Tongue (tissue), 2 donors: Measurements from ENCODE around the gene IFITM5. TPM values are rescaled to one million over a fixed set of nuclear protein-coding genes. Genes with fewer than 3 reads are reported as not detected.
"Not testable (repeated sequence)": the region's sequence is repeated elsewhere in the genome, so short reads cannot be mapped to it uniquely, and the experiment has no call there.

ENCODE experiments used
- DNase-seq: peaks from one replicate; pipeline ENCODE4 v3.0.0-alpha.2; 2015
- total RNA-seq: library from RNA; depleted of rRNA; stranded (reverse); fragments of >200 nt; gene quantifications from one replicate; pipeline ENCODE4 v1.2.3, GENCODE V29; 2014

The IFITM5 gene
- total RNA-seq = not detected

- no peak for DNase-seq
These were observed at the start of gene IFITM5 for GRCh38 chr11:299081-299891. TSS of gene IFITM5 (minus strand) at chr11:299526. CDS start at chr11:299490, 36 bp downstream.

DNA sequence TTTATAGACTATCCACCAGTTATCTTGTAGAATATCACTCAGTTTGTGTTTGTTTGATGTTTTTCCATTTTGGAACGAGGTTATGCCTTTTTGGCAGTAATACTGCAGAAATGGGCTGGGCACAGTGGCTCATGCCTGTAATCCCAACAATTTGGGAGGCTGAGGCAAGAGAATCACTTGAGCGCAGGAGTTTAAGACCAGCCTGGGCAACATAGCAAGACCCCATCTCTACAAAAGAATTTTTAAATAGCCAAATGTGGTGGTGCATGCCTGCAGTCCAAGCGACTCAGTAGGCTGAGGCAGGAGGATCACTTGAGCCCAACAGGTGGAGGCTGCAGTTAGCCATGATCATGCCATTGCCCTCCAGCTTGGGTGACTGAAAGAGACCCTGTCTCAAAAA, 47.2 kb upstream of the IFITM5 start:
- no peak for DNase-seq

GRCh38 chr11:344836-345578, 45.7 kb upstream of the IFITM5 start:
- DNase-seq = no peak

- DNase-seq = no peak
These were observed 43.0 kb upstream of the IFITM5 start for GRCh38 chr11:342328-342727.

GRCh38 chr11:340539-341512, 41.5 kb upstream of the IFITM5 start:
- DNase-seq = no peak

- DNase-seq = no peak
These were observed 40.6 kb upstream of the IFITM5 start for GRCh38 chr11:339963-340362.

DNA sequence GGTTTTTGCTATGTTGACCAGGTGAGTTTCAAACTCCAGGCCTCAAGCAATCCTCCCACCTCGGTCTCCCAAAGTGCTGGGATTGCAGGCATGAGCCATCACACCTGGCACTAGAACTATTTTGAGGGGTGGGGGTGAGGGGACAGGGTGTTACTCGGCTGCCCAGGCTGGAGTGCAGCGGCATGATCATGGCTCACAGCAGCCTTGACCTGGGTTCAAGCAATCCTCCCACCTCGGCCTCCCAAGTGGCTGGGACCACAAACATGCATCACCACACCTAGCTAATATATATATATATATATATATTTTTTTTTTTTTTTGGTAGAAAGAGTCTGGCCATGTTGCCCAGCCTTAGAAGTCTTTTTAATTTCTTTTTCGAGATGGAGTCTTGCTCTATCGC, 38.4 kb upstream of the IFITM5 start:
- no peak for DNase-seq

GRCh38 chr11:336659-337198, 37.4 kb upstream of the IFITM5 start:
- DNase-seq = no peak

DNA sequence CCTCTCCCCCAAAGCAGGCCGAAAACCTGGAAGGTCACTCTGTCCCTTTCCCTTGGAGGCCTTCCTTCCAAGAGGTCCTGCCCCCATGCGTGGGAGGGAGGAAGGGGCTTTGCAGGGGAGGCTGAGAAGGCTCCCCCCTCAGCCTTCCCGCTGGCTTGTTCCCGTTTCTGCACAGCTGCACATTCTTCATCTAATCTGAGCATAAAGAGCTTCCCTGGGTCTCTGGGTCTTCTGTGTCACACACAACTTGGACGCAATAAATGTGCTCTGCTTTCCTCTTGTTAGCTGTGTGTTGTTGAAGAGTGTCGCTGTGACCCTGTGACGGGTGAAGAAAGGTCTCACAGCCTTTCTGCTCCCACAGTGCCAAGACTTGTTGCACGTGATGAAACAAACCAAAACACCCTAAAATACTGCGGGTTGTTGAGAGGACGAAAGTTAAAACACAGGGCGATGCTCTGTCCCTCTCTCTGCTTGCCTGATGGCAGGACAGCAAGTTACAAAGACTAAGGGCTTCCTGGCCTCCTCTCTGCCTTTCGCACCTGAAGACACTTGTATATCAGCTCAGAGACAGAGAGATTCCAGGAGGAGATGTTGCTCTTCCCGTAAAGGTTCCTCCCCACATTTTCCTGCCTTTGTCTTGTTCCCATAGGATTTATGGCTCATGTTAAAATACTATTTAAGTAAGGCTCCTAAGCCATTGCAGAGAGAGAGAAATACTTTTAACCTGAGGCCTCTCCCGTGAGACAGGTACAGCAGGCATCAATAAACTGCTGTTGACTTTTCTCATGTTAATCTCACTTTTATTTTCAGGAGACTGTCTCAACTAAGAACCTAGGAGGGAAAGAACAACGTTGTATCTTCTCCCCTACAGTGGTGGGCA, 36.7 kb upstream of the IFITM5 start:
- DNase-seq = peak; percentile 89

DNA sequence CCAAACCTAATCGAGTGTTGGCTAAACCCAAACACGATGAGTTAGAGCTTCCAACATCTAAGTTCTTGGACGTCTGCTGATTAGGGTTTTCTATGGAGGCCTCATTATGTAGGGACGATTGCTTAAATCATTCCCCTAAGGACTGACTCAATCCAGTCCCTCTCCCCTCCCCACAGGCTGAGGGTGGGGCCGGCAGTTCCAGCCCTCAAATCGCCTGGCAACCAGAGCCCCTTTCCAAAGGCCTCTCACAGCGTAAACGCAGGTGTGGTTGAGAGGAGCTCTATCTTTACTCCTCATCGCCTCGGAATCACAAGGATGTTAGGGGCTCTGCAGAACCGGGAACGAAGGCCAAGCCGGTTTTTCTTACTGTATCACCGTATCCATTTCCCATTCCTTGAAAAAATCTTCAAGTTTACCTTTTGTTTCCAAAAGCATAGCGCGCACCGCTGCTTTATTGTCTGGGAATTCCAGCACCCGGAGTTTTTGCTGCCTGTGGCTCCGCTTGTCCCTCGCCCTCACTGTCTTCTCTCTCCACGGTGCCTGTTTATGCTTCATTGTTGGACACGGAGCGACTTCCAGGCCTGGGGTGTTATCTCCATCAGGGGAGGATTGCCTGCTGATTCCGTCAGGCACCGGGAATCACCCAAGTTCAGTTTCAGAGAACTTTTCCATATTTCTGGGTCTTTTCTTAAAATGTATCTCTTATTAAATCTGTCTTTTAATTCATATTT, 35.1 kb upstream of the IFITM5 start:
- peak; percentile 86 for DNase-seq

DNA sequence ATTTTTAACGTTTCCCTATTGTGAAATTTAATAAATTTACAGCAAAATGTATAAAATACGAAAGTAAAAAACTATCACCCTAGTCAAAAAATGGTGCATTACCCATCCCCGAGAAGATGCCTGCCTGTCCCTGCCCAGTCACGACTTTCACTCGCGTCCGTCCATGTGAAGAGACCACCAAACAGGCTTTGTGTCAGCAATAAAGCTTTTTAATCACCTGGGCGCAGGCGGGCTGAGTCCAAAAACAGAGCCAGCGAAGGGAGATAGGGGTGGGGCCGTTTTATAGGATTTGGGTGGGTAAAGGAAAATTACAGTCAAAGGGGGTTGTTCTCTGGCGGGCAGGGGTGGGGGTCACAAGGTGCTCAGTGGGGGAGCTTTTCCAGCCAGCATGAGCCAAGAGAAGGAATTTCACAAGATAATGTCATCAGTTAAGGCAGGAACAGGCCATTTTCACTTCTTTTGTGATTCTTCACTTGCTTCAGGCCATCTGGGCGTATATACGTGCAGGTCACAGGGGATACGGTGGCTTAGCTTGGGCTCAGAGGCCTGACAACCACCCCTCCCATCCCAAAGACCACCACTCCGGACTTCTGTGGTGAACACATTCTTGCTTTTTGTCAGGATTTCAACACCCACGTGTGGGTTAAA, 34.4 kb upstream of the IFITM5 start:
- DNase-seq = not testable (repeated sequence)

GRCh38 chr11:332651-333480, 33.5 kb upstream of the IFITM5 start:
- DNase-seq = no peak

DNA sequence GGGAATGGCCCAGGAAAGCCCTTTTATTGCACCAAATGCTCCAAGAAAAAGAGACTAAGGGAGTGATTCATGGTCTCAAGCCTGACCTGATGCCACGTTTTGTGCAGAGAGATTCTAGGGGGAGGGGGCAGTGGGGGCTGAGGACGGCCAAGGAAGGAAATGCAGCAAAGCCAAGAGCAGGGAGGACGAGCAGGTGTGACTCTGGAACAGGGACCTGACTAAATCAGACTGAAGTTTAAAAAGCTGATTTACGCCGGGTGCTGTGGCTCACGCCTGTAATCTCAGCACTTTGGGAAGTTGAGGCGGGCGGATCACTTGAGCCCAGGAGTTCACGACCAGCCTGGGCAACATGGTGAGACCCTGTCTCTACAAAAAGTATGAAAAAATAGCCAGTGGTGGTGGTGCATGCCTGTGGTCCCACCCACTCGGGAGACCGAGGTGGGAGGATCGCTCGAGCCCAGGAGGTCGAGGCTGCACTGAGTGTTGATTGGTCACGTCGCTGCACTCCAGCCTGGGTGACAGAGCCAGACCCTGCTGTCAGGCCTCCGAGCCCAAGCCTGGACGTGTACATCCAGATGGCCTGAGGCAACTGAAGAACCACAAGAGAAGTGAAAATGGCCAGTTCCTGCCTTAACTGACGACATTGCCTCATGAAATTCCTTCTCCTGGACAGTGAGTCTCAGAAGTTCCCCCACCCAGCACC, 32.2 kb upstream of the IFITM5 start:
- DNase-seq = no peak

DNA sequence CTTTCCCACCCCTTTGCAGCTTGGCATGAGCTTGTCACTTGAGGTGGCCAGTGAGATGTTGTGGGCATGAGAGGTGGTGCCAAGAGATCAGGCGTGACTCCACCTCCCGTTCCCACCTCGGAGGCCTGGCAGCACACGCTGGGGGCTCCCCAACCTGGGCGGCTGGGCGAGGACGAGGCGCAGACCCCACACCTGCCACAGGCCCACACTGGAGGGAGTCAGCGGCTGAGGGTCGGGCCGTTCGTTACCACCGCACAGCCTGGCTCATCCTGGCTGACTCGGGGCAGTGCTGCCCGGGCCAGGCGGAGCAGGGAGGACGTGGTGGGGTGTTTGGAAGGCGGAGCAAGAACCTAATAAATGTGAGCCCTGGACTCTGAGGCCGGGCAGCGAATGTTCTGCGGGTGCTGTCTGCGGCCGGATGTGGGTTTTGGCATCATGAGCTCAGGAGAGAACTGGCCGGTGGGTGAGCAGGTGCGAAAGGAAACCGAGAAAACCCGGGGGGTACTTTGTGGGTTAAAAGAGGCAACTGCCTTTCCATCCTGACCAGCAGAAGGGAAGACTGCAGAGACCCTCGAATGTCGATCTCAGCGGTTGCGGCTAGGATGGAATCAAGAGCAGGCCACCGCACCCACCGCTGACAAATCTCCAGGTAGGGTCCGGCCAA, 31.5 kb upstream of the IFITM5 start:
- DNase-seq = no peak

DNA sequence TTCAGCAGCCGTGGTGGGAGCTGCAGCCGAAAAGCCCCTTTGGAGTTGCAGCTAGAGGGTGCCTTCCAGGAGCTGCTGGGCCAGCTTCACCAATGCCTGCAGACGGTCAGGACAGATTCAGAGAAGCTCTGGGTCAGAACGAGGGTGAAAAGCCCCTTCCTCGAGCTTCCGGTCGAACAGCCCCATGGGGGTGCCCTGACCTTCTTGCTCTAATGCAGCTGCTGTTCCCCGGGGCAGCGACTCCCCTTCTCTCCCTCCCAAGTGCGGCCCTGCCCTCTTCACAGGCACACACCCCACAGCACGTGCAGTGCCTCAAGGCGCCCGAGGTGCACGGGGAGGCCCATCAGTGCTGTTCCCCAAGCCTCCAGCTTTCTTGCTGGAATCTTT, 31.0 kb upstream of the IFITM5 start:
- DNase-seq = no peak

DNA sequence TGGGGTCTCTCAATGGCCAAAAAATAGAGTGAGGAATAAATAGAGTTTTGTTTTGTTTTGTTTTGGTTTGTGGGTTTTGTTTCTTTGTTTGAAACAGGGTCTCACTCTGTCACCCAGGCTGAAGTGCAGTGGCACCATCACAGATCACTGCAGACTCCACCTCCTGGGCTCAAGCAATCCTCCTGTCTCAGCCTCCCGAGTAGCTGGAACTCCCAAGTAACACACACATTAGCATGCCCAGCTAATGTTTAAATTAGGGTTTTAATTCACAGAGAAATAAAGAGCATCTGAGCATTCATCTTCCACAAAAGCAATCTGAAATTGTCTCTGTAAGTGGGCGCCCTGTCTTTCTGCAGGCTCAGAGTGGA, 30.5 kb upstream of the IFITM5 start:
- no peak for DNase-seq

DNA sequence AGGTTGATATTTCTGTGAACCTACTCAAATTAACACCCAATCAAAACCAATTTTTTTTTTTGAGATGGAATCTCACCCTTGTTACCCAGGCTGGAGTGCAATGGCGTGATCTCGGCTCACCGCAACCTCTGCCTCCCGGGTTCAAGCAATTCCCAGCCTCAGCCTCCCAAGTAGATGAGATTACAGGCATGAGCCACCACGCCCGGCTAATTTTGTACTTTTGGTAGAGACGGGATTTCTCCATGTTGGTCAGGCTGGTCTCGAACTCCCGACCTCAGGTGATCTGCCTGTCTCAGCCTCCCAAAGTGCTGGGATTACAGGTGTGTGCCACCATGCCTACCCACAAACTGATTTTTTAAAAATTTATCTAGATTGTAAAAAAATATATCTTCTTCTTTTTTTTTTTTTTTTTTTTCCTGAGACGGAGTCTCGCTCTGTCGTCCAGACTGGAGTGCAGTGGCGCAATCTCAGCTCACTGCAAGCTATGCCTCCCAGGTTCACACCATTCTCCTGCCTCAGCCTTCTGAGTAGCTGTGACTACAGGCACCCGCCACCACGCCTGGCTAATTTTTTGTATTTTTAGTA, 29.3 kb upstream of the IFITM5 start:
- DNase-seq = not testable (repeated sequence)
